Retinal pigment epithelial cell (primary cell): Measurements from ENCODE around the gene DNPH1.

Experiments used
- DNase-seq: peaks from one replicate; pipeline ENCODE4 v3.0.0-alpha.2; 2010; ENCODE audit warnings: low read depth
- H3K4me3 ChIP-seq: 2 replicates; pipeline ENCODE4 v1.5.1; 2011; ENCODE audit warnings: mild to moderate bottlenecking, low read length, control low read depth, moderate library complexity
- TF ChIP-seq, protein P1 (sequence below): conservative IDR thresholded peaks from 2 replicates; pipeline ENCODE4 v1.5.1; 2011; ENCODE audit warnings: low read depth, low read length, control low read depth, inconsistent platforms

DNPH1 gene

GRCh38 chr6:43220439-43220951 lies 8.8 kb downstream of the DNPH1 start:
- DNase-seq = no peak
- TF ChIP-seq, protein P1, sequence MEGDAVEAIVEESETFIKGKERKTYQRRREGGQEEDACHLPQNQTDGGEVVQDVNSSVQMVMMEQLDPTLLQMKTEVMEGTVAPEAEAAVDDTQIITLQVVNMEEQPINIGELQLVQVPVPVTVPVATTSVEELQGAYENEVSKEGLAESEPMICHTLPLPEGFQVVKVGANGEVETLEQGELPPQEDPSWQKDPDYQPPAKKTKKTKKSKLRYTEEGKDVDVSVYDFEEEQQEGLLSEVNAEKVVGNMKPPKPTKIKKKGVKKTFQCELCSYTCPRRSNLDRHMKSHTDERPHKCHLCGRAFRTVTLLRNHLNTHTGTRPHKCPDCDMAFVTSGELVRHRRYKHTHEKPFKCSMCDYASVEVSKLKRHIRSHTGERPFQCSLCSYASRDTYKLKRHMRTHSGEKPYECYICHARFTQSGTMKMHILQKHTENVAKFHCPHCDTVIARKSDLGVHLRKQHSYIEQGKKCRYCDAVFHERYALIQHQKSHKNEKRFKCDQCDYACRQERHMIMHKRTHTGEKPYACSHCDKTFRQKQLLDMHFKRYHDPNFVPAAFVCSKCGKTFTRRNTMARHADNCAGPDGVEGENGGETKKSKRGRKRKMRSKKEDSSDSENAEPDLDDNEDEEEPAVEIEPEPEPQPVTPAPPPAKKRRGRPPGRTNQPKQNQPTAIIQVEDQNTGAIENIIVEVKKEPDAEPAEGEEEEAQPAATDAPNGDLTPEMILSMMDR = no peak
- H3K4me3 ChIP-seq = no peak overlapping the region

- no peak for DNase-seq
- H3K4me3 ChIP-seq = no peak overlapping the region
- TF ChIP-seq, protein P1 = no peak
These were observed 9.5 kb downstream of the DNPH1 start for GRCh38 chr6:43219814-43220213.

GRCh38 chr6:43219119-43219518 lies 10.2 kb downstream of the DNPH1 start:
- TF ChIP-seq, protein P1 = no peak
- no peak overlapping the region for H3K4me3 ChIP-seq

GRCh38 chr6:43217351-43217750 lies 11.9 kb downstream of the DNPH1 start:
- no peak for DNase-seq
- no peak overlapping the region for H3K4me3 ChIP-seq
- TF ChIP-seq, protein P1 = no peak

More at GRCh38 chr6:43219119-43219518, 10.2 kb downstream of the DNPH1 start:
- DNase-seq = no peak

- H3K4me3 ChIP-seq = no peak overlapping the region
- TF ChIP-seq, protein P1 = no peak
These were observed 13.1 kb downstream of the DNPH1 start for GRCh38 chr6:43216200-43216599.

DNA sequence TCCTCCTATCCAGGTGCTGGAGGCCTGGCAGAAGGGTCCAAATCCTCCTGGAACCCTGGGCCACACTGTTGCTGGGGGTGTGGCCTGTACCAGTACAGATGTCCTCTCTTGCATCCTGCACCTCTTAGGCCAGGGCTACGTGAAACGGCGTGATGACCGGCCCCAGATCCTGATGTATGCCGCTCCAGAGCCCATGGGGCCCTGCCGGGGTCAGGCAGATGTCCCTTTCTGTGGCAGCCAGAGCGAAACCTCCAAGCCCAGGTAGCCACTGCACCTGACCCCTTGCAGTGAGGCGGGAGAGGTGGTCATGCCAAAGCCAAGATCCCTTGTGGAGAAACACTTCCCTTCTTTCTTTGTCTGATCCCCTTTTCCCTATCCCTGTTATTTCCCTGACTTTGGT lies 14.2 kb downstream of the DNPH1 start:
- H3K4me3 ChIP-seq = no peak overlapping the region
- no peak for DNase-seq
- TF ChIP-seq, protein P1 = no peak

More at GRCh38 chr6:43216200-43216599, 13.1 kb downstream of the DNPH1 start:
- DNase-seq = no peak

- no peak for DNase-seq
- TF ChIP-seq, protein P1 = no peak
- H3K4me3 ChIP-seq = no peak overlapping the region
These were observed 15.8 kb downstream of the DNPH1 start for GRCh38 chr6:43213431-43213830.
